ENCODE data around the gene MYBBP1A. TPM values are rescaled to one million over a fixed set of nuclear protein-coding genes. Genes with fewer than 3 reads are reported as not detected.

Gene MYBBP1A
- total and polyA plus RNA-seq, 2 of the 8 experiments (the other 6 are each of a cell fraction or from before 2014, with no cell fraction given): 46.8 to 151 TPM

- H3K14ac ChIP-seq (ENCODE audit: insufficient read length): no peak overlapping the region
- FAIRE-seq (no peak), DNase-seq (ENCODE audit: low read depth in 1 of 2, low spot score in 2 of 2) (no peak)
- H4K5ac ChIP-seq (ENCODE audit: insufficient read length, low read depth, low read length): no peak overlapping the region
- H3K27me3 ChIP-seq (replicated peaks in 1 of 4; ENCODE audit: control insufficient read depth in 3 of 4, extremely low read depth in 1 of 4, insufficient read depth in 3 of 4, low read length in 3 of 4): no peaks in the 10 kb centered on the region
- no peak overlapping the region; the same call in 1 of the 2 replicates for H4K8ac ChIP-seq (ENCODE audit: extremely low read depth, insufficient read depth, low read length)
- ChIA-PET POLR2A (ENCODE audit: partially characterized antibody) (interaction anchor here (0.7 to 32.8 kb wide), 3 partner anchors 28 to 265 kb away, joined by 3 to 546 read pairs (median 3); no protein-coding TSS in a partner anchor), CTCF (ENCODE audit: partially characterized antibody) (interaction anchor here (1.0 to 4.1 kb wide), 6 partner anchors 8 to 68 kb away, joined by 3 to 32 read pairs (median 4); no protein-coding TSS in a partner anchor)
- H4K20me1 ChIP-seq (replicated peaks in 1 of 2; ENCODE audit: control insufficient read depth in 1 of 2, insufficient read depth in 2 of 2, low read length in 2 of 2): no peaks in the 10 kb centered on the region
- peak overlapping the region; percentile 60; the same call in 1 of the 2 replicates for H2BK12ac ChIP-seq (ENCODE audit: low read depth, low read length)
- H3K79me1 ChIP-seq (ENCODE audit: low read depth, low read length): peaks cover 10% of the 10 kb centered on the region
- peak overlapping the region; percentile 16 for H4K91ac ChIP-seq (replicated peaks; ENCODE audit: insufficient read length, low read length)
- 91% methylated on average over 6 of the region's 6 CpGs; no CpG with 5 or more reads in 1 of the 2 experiments for WGBS, 2 experiments (ENCODE audit: extremely low coverage in 1 of 2, insufficient coverage in 1 of 2, insufficient read length in 1 of 2, insufficient replicate concordance in 2 of 2, low coverage in 1 of 2, low lambda C conversion rate in 2 of 2, missing lambda C conversion rate in 1 of 2)
- H3K4ac ChIP-seq (replicated peaks; ENCODE audit: insufficient read length, low read depth, low read length): no peak overlapping the region
- peaks cover 7 to 21% (median 12%) of the 10 kb centered on the region in 4 experiments; a peak in 6 of 7 replicates for H3K4me1 ChIP-seq (replicated peaks in 1 of 4; ENCODE audit: control insufficient read depth in 3 of 4, insufficient read depth in 4 of 4, low read length in 3 of 4)
- H3K4me3 ChIP-seq (ENCODE audit: extremely low read depth in 1 of 4, insufficient read depth in 2 of 4, low read depth in 3 of 4, low read length in 4 of 4): no peak overlapping the region
- H2BK5ac ChIP-seq (ENCODE audit: low read depth, low read length): no peak overlapping the region
- H3K79me2 ChIP-seq (ENCODE audit: control insufficient read depth in 1 of 2, insufficient read depth in 2 of 2, low read length in 2 of 2): peaks cover 0 to 21% of the 10 kb centered on the region in 2 experiments; a peak in 3 of 4 replicates
- no peak overlapping the region for H2BK120ac ChIP-seq (replicated peaks; ENCODE audit: low read depth, low read length)
- H3K23ac ChIP-seq (ENCODE audit: insufficient read length): no peak overlapping the region
- H3K18ac ChIP-seq (ENCODE audit: extremely low read depth, low read length): no peak overlapping the region
- 0 out of 2 replicates have a peak overlapping the region, but pooled peaks have one; percentile 61 for H2BK20ac ChIP-seq (ENCODE audit: low read length)
- no peak overlapping the region for H3K4me2 ChIP-seq (ENCODE audit: insufficient read depth in 1 of 2, low read depth in 2 of 2, low read length in 2 of 2)
- peaks cover 6 to 12% (median 7%) of the 10 kb centered on the region in 4 experiments; a peak in 5 of 8 replicates for H3K36me3 ChIP-seq (ENCODE audit: control insufficient read depth in 2 of 4, insufficient read depth in 4 of 4, low read length in 3 of 4)
- no peak overlapping the region for H2AFZ ChIP-seq (ENCODE audit: low read length)
- no peak overlapping the region for H2AK5ac ChIP-seq (ENCODE audit: low read depth, low read length)
- H3K56ac ChIP-seq (replicated peaks; ENCODE audit: insufficient read length, low read depth, low read length): no peak overlapping the region
- H3K9me3 ChIP-seq (ENCODE audit: insufficient read depth in 2 of 2, low read depth in 1 of 2, low read length in 1 of 2): no peaks in the 10 kb centered on the region
- no peak overlapping the region; a peak in 1 of 7 replicates for H3K9ac ChIP-seq (replicated peaks in 1 of 4; ENCODE audit: extremely low read depth in 1 of 4, low read depth in 3 of 4, low read length in 3 of 4)
- H2BK15ac ChIP-seq (ENCODE audit: low read length): no peak overlapping the region
- peaks cover 14% of the 10 kb centered on the region; the same call in 1 of the 2 replicates for H3K23me2 ChIP-seq (ENCODE audit: low read depth, low read length)
- no peak overlapping the region for H3K27ac ChIP-seq (ENCODE audit: low read depth, low read length)
- TF ChIP-seq, protein P1, sequence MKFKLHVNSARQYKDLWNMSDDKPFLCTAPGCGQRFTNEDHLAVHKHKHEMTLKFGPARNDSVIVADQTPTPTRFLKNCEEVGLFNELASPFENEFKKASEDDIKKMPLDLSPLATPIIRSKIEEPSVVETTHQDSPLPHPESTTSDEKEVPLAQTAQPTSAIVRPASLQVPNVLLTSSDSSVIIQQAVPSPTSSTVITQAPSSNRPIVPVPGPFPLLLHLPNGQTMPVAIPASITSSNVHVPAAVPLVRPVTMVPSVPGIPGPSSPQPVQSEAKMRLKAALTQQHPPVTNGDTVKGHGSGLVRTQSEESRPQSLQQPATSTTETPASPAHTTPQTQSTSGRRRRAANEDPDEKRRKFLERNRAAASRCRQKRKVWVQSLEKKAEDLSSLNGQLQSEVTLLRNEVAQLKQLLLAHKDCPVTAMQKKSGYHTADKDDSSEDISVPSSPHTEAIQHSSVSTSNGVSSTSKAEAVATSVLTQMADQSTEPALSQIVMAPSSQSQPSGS (IDR thresholded peaks at IDR 0.05; ENCODE audit: low read length): no peak
- TF ChIP-seq KDM1A (IDR thresholded peaks at IDR 0.05; ENCODE audit: borderline replicate concordance, low read length) (no peak), NANOG (IDR thresholded peaks at IDR 0.05; ENCODE audit: insufficient read depth, low read depth, low read length, poor library complexity, severe bottlenecking) (no peak)
These were observed 2.6 kb upstream of the MYBBP1A start for GRCh38 chr17:4557626-4558346.
